ENCODE results near the gene LRP10. TPM values are rescaled to one million over a fixed set of nuclear protein-coding genes. Genes with fewer than 3 reads are reported as not detected.

Gene LRP10
- total RNA-seq, 2 donors from 2014 or later = 263 to 308 TPM

GRCh38 chr14:22883173-22883976 lies 11.8 kb downstream of the LRP10 start, which contains the start of gene REM2:
Gene REM2 (plus strand): TSS chr14:22883222. CDS start chr14:22883288, 66 bp downstream.
- intact Hi-C loops (cut with DNase I, micrococcal nuclease) = no loop called here
- ATAC-seq (no peak), DNase-seq (no peak)

GRCh38 chr14:22884076-22884737 lies 12.7 kb downstream of the LRP10 start:
- DNase-seq = no peak
- intact Hi-C loops (cut with DNase I, micrococcal nuclease) = no loop called here

GRCh38 chr14:22884738-22885523 lies 13.4 kb downstream of the LRP10 start:
- intact Hi-C loops (cut with DNase I, micrococcal nuclease) = no loop called here
- ATAC-seq (peak; percentile 24), DNase-seq (no peak)

More at GRCh38 chr14:22884076-22884737, 12.7 kb downstream of the LRP10 start:
- no peak for ATAC-seq

- intact Hi-C loops (cut with DNase I, micrococcal nuclease) = no loop called here
- DNase-seq = no peak
- no peak for ATAC-seq
These were observed 14.4 kb downstream of the LRP10 start for GRCh38 chr14:22885975-22886374.

GRCh38 chr14:22886500-22887259 lies 15.1 kb downstream of the LRP10 start:
- DNase-seq (peak; percentile 77 to 82), ATAC-seq (peak; percentile 76)
- intact Hi-C loops (cut with DNase I, micrococcal nuclease) = no loop called here

GRCh38 chr14:22887260-22887989 lies 15.9 kb downstream of the LRP10 start:
- intact Hi-C loops (cut with DNase I, micrococcal nuclease) = no loop called here
- DNase-seq = peak; percentile 64 to 79
- ATAC-seq = peak; percentile 78

DNA sequence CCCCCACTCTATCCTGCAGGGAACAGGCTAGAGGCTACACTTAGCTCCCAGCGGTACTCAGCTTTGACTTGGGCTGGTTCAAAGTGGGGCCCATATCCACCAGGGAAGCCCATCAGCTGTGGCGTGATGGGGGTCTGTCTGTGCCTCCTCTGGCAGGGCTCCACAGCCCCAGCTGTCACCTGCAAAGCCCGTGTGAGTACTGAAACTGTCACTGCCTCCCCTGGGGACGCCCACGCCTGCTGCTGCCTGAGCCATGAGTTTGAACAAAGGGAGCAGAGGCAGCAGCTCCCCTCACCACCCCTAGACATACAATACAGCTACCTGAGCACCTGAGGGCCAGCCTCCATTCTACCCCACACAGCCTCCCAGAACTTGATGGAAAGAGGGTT lies 16.4 kb downstream of the LRP10 start:
- intact Hi-C loops (cut with DNase I, micrococcal nuclease) = no loop called here
- ATAC-seq = no peak
- DNase-seq = peak in 1 of 2 donors; percentile 48

- intact Hi-C loops (cut with DNase I, micrococcal nuclease) = no loop called here
- DNase-seq (no peak), ATAC-seq (no peak)
These were observed 17.1 kb downstream of the LRP10 start for GRCh38 chr14:22888662-22889061.

- no peak for DNase-seq
- intact Hi-C loops (cut with DNase I, micrococcal nuclease) = no loop called here
- no peak for ATAC-seq
These were observed 18.9 kb downstream of the LRP10 start for GRCh38 chr14:22890416-22890815.

- intact Hi-C loops (cut with DNase I, micrococcal nuclease) = no loop called here
- no peak for ATAC-seq
- no peak for DNase-seq
These were observed 20.9 kb downstream of the LRP10 start for GRCh38 chr14:22892488-22892887.

DNA sequence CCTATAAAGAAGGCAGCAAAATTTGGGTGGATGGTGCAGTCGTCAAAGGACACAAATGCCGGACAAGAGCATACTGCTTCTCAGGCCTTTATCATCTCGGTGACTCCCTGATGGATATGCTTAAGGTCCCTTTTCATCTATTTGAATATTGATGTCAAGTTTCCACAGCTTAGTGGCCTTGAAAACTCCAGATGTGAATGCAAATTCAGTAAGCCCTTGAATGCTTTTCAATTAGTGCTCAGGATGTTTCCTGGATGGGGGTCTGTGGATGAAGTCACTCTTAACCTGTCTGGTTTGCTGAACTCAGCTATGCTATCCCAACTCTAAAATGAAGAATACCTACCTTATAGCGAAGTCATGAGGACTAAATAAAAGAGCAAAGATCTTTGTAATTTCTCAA lies 22.2 kb downstream of the LRP10 start:
- DNase-seq (no peak), ATAC-seq (no peak)
- intact Hi-C loops (cut with DNase I, micrococcal nuclease) = no loop called here

DNA sequence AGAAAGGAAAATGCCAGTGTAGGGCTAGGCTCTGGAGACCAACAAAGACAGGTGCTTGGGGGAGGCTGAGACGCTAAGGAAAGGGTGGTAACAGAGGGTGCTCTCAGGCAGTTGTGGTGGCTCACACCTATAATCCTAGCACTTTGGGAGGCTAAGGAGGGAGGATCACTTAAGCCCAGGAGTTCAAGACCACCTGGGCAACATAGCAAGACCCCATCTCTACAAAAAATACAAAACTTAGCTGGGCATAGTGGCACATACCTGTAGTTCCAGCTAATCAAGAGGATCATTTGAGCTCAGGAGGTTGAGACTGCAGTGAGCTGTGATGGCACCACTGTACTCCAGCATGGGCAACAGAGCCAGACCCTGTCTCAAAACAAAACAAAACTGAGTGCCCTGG lies 23.9 kb downstream of the LRP10 start:
- ATAC-seq (no peak), DNase-seq (no peak)
- intact Hi-C loops (cut with DNase I, micrococcal nuclease) = no loop called here

DNA sequence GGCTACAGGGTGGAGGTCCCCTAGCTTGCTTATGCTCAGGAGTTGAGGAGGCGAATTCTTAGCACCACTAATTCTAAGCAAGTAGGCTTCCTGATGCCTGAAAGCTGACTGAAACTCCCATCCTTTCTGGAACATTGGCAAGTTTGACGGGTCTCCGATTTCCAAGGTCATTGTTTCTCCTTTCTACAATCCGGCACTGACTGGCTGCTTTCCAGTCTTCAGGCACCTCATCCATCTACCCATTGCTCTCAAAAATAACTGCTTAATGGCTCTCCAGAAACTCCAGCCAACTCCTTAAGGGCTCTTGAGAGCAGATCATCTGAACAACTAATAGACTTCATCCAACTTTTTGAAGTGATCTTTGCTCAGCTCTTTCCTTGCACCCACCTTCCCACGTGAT lies 24.8 kb downstream of the LRP10 start:
- DNase-seq = no peak
- intact Hi-C loops (cut with DNase I, micrococcal nuclease) = no loop called here
- no peak for ATAC-seq

DNA sequence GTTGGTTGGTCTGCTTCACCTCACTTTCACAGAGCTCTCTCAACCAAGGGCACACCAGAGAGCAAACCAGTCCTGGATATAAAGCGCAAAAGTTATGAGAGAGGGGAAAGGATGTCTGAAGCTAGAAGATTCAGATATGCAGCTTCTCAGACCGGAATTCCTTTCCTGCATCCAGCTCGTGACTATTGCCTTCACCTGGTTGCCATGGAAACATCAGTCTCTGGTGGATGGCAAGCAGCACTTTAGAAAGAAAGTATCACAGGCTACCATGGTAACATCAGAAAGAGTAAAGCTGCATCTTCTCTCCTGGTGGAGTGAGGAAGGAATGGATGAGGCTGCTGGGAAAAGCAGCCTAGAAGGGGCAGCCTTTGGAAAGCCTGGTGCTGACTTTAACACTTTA lies 25.2 kb downstream of the LRP10 start:
- intact Hi-C loops (cut with DNase I, micrococcal nuclease) = no loop called here
- no peak for ATAC-seq
- DNase-seq = no peak

- ATAC-seq (no peak), DNase-seq (no peak)
- intact Hi-C loops (cut with DNase I, micrococcal nuclease) = no loop called here
These were observed 25.8 kb downstream of the LRP10 start for GRCh38 chr14:22897357-22897756.

GRCh38 chr14:22898302-22899090 lies 27.0 kb downstream of the LRP10 start:
- intact Hi-C loops (cut with DNase I, micrococcal nuclease) = no loop called here

DNA sequence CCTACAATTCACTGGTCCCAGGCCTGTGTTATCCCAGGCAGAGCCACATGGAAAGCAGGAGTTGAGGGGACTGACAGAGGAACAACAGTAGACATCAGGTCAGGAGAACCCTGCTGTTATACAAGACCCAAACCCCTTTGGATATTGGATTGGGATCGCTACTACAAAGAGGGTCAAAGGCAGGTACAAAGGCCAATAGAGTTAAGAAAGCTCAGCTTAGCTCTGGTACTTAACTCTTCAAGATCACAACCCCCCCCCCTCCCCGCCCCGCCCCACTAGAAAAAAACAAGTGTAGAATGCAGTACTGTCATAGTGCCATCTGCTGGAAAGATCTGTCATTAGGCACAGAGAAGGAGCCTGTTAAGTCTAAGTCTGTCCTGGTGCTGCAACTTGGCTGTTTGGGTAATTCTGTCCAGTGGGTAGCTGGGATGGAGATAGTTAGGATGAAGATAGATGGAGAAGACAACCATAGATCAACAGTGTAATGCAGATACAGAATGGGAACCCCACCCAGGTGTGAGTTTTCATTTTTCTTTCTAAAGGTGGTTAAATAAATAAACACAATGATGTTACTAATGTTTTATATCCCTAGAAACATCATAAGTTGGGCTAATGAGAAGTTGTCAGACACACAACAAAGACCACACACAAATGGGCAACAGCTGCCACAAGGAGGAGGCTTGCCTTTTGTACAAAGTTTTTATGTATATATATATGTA lies 28.7 kb downstream of the LRP10 start:
- DNase-seq = no peak
- intact Hi-C loops (cut with DNase I, micrococcal nuclease) = no loop called here
- peak; percentile 83 for ATAC-seq

More at GRCh38 chr14:22898302-22899090, 27.0 kb downstream of the LRP10 start:
- ATAC-seq (no peak), DNase-seq (no peak)
